ENCODE data around the gene RIPOR3.
"Not testable (repeated sequence)": the region's sequence is repeated elsewhere in the genome, so short reads cannot be mapped to it uniquely, and the experiment has no call there.

RIPOR3 gene

DNA sequence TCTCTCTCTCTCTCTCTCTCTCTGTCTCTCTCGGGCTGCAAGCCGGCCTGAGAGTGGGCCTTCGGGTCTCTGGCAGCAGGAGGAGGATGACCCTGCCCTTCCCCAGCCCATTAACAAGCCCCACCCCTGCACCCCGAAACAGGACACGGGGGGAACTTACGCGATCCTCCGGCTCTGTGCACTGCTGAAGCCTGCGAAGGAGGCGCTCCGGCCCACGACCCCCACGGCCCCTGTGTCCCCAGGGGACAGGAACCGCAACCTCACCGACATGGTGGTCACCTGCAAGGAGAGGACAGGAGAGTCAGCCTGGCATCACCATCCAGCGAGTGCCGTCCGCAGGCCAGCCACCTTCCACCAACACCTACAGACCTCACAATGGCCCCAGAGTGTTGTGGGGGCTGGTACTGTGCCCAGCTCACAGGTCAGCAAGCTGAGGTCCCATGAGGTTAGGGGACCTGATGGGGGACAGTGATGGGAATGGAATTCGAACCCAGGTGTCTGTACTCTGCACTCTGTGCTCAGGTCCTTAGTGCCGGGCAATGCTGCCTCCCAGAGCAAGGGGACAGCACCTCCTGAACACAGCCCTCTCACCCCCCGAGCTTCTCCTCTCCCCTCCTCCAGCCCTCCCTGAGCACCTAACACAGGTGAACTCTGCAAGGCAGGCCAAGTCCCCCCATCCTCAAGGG, 60.6 kb downstream of the RIPOR3 start:
- no peak for DNase-seq

DNA sequence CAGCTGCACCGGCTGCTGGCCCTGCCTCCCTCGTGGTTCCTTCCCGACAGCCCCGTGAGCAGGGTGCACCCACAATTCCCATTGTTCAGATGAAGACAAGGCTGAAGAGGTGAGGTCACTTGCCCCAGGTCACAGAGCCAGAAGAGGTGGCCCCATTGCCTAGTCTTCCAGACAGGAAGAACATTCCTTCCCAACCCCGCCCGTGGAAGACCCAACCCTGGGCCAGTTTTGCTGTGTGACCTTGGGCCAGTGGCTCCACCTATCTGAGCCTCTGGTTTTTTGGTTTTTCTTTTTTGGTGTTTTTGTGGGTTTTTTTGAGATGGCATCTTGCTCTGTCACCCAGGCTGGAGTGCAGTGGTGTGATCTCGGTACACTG, 61.7 kb downstream of the RIPOR3 start:
- no peak for DNase-seq

DNA sequence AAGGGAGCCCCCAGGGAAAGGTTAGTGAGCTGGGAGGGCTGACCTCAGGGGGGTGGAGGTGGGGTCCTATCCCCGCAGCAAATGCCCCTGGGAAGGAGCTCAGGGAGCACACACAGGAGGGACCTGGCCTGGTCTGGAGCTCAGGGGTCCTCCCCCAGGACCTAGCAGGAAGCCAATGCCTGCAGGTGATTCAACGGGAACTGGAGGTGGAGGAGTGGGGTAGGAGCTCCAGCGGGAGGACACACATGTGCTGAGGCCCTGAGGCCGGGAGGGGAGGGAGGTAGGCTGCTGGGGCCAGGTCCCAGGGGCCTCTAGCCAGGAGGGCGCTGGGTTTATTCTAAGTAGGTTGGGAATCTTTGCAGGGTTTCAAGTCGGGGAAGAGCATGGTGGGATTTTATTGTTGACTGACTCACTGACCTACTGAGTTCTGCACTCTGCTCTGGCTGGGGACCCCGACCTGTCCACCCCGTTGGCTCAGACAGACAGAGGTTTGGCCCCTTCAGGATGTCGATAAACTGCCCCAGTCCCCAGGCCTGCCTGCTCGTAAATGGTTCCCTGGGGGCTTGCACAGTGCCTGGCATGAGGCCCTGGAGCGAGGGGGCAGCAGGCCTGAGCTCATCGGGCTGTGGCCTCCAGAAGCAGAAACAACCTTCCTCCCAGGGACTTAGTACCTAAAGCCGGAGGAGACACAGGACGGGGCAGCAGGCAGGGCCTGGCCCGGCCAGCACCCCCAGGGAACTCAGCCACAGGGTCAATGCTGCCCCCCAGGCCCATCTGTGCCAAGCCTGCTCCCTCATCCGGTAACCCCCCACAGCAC, 62.3 kb downstream of the RIPOR3 start:
- DNase-seq, result no peak

DNA sequence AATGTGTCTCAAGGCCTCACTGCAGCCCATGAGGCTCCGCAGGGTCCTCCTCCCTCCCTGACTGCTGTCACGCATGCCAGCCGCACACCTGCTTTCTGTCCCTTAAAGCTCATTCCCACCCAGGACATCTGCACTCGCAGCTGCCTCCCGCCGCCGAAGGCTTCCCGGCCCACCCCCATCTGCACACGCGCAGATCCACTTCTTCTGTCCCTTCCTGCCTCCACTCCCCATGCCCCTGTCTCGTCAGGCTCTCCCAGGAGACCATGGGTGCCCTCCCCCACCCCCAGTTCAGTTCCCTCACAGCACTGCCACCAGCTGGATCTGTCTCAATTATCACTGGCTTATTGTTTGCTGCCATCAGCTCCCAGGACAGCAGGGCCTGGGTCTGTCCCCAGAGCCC, 63.0 kb downstream of the RIPOR3 start:
- DNase-seq, result no peak

DNA sequence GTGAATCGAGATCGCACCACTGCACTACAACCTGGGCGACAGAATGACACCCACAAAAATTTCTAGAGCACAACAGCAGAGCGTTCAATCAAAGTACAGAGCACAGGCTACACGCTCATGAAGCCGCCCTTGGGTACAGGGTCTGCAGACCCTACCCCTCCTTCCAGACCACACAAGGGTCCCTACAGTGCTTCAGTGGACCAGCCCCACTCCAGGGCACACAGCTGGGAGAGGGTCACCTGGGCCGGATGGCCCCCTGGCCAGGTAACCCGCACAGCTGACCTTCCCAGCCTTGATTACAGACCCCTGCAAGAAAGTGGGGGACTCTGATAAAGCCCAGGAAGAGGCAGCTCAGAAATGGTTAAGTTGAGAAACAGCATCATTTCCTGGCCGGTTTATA, 63.6 kb downstream of the RIPOR3 start:
- no peak for DNase-seq

DNA sequence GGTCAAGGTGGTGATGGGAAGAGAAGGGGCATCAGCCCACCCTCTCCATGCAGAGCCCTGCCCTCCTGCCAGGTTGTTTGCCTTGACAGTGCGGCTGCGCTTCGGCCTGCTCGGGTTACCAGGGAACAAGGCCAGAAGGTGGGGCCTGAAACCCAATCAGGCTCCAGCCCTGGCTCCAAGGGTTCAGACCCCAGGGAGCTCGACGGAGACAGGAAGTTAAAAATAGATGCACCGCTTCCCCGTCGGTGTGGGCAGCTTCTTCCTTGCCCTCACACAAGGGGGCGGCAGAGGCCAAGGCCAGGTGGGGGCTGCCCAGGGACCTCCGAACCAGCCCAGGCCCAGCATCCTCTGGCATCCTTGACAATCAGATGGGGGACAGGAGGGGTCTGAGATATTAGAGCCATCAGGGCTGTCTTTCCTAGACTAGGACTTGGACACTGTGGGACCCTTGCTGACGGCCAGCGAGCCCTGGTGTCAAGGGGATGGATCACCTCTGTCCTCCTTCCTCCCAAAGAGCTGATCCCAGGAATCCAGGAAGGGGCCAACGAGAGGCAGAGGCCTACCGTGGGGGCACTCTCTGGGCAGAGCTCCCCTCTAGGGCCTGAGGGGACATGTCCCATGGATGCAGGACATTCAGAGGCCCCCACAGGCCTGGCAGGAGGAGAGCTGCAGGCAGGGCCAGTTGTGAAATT, 65.2 kb downstream of the RIPOR3 start:
- DNase-seq, result no peak

DNA sequence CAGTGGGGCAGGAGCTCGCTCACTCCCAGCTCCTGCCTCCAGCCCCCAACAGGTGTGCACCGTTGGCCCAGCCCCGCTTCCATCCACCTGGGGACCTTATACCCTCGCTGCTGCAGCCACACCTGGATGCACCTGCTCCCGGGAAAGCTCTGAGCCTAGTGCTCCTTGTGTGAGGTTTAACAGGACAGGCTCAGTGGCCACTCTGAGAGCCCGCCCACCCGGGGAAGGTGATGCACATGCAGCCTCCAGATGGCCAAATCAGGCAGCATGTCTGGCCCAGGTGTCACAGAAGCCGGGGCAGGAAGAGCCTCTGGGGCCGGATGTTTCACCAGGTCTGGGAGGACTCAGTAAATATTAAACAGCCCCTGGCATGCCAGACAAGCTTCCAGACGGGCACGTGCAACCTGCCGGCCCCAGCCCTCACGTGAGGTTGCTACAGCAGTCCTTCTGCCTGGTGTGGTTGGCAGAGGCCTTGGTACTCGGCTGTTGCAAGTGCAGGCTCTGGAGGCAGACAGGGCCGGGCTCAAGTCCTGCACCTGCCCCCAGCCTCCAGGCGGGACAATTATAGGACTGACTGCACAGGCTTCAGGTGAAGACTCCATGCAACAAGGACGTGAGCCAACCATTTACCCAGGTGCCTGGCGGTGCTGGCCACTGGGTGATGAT, 66.9 kb downstream of the RIPOR3 start:
- DNase-seq, result no peak

DNA sequence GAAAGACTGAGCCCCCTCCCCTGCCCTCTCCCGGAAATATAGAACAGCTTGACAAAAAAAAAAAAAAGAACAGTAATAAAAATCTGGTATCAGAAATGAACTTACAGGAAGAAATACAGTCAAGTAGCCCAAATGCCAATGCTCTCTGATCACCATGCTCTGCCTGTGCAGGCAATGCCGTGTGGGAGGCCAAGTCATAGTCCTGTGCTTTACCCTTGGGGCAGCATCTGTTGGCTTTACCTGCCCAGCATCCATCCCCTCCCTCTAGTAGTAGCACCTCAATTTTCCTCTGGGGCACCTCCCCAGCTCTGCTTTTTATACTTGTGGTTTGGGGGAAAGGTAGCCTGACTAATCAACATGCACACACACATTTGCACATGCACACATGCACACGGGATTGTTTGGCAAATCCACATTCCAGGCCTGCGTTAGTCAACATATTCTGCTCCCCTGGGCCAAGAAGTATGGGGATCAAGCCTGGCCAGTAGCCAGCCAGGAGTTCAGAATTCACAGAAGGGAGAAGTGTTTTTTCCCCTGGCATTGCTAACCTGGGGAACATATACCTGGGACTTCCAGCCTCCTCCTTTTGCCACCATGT, 70.2 kb downstream of the RIPOR3 start:
- no peak for DNase-seq

DNA sequence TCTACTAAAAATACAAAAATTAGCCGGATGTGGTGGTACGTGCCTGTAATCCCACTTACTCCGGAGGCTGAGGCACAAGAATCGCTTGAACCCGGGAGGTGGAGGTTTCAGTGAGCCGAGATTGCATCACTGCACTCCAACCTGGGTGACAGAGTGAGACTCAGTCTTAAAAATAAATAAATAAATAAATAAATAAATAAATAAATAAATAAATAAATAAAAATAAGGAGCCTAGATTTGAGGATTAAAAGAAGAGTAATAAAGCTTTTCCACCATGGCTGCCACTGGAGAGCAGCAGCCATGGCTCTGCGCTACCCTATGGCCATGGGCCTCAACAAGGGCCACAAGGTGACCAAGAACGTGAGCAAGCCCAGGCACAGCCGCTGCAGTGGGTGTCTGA, 70.9 kb downstream of the RIPOR3 start:
- not testable (repeated sequence) for DNase-seq

DNA sequence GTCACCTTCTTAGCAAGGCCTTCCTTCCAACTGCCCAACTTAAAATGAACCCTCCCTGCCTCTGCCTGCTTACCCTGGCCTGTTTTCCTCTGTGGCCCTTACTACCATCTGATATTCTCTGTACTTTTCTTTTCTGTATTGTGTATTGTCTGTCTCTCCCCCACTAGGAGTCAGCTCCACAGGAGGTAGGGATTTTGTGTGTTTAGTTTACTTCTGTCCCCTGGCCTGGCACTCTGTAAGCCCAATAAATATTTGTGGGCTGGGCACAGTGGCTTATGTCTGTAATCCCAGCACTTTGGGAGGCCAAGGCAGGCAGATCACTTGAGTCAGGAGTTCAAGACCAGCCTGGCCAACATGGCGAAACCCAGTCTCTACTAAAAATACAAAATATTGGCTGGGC, 72.8 kb downstream of the RIPOR3 start:
- no peak for DNase-seq

DNA sequence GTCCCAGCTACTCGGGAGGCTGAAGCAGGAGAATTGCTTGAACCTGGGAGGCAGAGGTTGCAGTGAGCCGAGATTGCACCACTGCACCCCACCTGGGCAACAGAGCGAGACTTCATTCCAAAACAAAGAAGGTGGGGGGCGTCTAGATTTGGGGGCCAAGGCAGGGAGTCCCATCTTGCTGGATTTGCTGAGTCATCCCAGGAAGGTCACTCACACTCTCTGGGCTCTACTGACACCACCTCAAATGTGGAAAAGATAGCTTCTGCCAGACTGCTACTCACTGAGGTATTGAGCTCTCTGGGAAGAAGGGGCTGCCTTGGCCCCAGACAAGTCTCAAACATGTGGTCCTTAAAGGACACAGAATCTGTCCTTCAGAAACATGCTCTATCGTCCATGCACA, 74.3 kb downstream of the RIPOR3 start:
- no peak for DNase-seq

DNA sequence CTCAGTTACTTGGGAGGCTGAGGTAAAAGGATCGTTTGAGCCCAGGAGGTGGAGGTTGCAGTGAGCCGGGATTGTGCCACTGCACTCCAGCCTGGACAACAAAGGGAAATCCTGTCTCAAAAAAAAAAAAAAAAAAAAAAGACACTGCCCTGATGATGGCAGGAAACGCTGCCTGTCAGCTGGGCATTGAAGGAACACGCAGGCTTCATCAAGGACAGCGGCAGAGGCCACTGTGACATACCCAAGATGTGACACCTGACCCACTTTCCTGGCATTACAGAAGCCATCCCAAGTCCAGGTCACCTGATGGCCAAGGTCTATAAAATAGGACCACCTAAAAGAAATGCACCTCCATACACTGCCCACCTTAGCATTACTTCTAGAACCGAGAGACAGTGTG, 75.9 kb downstream of the RIPOR3 start:
- no peak for DNase-seq

DNA sequence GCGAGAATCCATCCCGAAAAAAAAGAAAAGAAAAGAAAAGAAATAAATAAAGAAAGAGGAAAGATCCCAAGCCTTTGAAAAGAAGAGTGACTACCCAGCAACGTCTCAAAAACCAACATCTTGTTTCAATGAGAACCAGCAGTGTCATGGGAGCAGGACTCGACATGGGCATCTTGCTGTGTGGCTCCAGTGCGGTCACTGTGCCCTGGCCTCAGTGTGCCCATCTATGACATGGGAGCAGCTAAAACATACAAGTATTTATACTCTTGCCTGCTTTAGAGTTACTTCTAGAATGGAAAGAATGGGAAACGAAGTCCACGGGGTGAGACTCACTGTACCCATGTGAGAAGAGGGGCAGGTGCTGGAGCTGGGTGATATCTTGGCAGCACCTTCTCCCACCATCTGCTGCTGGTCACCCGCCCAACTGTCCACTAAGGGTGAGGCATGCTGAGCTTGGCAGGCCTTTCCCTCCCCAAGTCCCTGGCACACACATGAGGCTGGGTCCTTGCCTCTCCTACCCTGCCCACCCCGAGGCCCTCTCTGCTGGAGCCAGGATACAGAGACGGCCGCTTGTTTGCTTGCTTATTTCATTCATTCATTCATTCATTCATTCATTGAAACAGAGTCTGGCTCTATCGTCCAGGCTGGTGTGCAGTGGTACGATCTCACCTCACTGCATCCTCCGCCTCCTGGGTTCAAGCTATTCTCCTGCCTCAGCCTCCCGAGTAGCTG, 77.7 kb downstream of the RIPOR3 start:
- no peak for DNase-seq

DNA sequence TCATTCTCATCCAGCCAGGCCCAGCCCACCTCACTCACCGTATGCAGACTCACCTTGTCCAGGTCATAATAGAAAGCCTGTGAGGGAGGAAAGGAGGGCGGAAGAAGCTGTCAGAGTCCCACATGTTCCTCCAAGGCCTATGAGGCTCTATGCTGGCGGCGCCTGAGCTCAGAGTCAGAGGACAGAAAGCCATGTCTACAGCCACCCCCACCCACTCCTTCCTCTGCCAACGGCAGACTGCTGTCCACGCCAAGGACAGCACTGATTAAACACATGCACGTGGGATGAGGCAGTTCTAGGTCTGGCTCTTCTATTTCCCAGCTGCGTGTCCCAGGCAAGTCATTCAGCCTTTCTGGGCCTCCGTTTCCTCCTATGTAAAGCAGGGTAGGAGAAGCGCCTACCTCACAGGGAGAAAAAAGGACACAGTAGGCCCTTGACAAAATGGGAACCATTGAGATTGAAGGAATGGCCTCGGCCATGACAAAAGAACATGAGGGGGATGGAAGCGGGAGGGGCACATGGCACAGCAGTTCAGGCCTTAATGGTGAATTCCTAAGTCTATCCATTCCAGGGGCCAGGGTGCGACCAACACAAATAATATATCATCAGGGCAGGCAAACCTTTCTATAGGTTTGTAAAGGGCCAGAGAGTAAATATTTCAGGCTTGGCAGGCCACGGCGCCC, 80.1 kb downstream of the RIPOR3 start:
- DNase-seq, result no peak

DNA sequence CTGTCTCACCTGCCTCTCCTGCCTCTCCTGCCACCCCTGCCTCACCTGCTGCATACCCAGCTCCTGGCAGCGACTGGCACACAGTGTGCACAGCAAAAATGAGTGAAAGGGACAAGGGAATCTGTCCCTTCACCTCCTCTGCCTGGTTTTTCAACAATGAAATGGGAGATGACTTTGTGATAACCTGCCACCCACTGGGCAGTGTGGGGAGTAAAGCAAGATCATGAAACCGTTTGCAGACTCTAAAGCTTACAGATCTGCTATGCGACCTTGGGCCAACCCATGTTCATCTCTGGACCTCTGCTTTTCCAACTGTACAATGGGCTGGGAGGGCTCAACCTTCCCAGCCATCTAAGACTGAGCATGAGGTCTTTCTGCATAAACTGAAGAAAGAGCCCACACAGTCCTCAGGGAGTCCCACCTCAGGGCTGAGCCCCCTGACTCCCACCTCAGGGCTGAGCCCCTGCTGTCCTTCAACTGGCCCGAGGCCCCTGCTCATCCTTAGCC, 81.1 kb downstream of the RIPOR3 start:
- DNase-seq, result no peak

DNA sequence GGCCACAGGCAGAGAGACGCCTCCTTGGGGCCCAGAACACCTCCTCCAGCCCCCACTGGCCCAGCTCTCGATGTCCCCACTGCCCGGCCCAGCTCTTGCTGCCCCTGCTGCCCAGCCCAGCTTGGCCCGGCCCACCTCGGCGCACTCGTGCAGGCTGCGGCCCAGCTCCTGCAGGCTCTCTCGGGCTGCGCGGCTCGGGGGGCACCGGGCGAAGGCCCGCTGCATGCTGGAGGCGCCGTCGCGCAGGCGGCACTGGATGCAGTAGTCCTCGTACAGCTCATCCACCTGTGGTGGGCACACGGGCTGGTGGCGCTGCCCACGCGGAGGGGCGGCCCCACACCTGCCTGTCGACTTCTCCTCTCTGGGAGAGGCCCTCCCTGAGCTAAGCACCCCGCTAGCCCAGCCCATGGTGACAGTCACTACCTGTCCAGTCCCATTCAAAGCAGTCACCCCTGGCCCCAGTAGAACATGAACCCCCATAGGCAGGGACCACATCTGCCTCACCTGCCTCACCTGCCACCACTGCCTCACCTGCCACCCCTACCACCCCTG, 81.8 kb downstream of the RIPOR3 start:
- no peak for DNase-seq

DNA sequence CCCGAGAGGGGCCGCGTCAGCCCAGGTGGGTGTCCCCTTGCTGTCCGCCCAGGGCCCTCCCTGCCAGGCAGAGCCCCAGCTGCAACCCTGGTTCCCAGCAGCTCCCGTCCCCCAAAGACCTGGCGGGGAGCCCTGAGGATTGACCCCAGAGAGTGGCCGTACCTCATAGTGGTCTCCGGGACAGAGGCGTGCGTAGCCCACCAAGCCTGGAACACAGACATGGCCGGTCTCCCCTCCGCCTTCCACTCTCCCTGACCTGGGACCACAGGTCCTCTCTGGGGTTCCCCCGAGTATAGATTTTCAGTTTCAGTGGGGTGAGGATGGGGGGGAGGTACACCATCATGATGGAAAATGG, 82.6 kb downstream of the RIPOR3 start:
- no peak for DNase-seq

DNA sequence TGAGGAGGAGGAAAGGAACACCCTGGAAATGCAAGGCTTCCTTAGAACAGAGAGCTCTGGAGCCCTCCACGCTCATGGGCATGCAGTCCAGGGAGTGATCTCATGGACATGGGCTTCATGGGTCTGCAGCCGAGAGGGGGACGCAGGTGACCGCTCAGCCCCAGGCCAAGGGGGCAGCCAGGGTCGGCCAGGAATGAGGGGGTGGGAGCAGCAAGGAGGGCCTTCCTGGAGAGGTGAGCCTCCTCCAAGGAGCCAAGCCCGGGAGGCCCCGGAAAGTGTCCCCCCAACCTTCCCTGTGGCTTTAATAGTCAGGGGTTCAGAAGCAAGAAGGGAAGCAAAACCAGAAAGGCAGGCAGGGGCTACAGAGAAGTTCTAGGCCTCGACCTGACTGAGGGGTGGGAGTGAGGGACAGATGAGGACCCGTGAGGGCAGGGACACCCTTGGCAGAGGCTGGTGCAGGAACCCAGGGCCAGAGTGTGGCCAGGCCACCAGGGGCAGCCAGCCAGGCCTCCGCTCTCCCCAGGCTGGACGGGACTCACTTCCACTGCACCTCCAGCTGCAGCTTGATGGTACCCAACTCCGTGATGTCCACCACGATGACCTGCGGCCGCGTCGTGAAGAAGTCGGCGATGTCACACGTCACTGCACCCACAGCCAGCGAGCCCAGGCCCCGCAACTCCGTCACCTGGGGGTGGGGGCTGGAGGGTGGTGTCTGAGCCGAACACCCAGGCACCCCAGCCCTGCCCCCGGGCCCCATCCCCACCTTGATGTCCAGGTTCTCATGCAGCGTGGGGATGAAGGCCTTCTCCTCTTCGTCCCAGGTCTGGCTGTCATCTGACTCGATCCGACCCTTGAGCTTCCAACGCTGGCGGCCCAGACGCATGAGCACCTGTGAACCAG, 83.2 kb downstream of the RIPOR3 start:
- no peak for DNase-seq

DNA sequence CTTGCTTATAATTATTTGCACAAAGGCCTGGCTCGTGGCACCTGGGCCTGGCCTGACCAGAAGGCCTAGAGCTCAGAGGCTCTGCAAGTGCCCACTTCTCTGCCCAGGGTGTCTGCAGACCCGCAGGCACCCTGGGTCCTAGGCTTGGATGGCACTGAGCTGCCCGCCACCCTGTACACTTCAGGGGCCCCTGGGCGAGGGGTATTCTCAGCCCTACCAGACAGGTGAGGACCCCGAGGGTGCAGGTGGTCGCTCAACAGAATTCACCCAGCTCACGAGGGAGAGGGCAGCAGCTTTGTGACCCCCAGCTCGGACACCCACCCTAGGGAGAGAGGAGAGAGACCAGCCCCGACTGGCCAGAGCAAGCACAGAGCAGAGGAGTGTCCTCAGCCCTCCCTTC, 83.9 kb downstream of the RIPOR3 start:
- no peak for DNase-seq

DNA sequence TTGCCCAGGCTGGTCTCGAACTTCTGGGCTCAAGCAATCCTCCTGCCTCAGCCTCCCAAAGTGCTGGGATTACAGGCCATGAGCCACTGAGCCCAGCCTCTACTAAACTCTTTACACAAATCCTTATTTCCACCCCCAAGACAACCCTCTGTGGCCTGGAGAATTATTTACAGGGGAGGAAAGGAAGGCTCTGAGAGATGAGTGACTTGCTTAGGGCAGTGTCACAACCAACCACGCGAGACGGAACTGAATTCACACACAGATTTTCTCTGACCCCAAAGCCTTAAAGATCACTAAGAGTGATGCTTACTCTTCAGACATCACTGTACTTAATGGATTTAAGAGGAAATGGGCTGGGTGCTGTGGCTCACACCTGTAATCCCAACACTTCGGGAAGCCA, 86.2 kb downstream of the RIPOR3 start:
- no peak for DNase-seq
